BLaER1 (cell line): Measurements from ENCODE around the gene TRAF2.
A peak's percentile ranks its signal among the peaks of the same experiment; 100 is the strongest.

Experiments
- H3K27ac ChIP-seq: shearing (Covaris generic); formaldehyde crosslinking; 2 replicates; pipeline ENCODE4 v1.8.1; 2022
- H3K27me3 ChIP-seq: shearing (Covaris generic); formaldehyde crosslinking; 2 replicates; pipeline ENCODE4 v1.8.1; 2022
- H3K36me3 ChIP-seq: shearing (Covaris generic); formaldehyde crosslinking; 2 replicates; pipeline ENCODE4 v1.8.1; 2022
- H3K4me1 ChIP-seq: shearing (Covaris generic); formaldehyde crosslinking; 2 replicates; pipeline ENCODE4 v1.8.1; 2022
- H3K4me2 ChIP-seq: shearing (Covaris generic); formaldehyde crosslinking; 2 replicates; pipeline ENCODE4 v1.8.1; 2022
- H3K4me3 ChIP-seq: shearing (Covaris generic); formaldehyde crosslinking; 2 replicates; pipeline ENCODE4 v1.8.1; 2022
- H3K9ac ChIP-seq: shearing (Covaris generic); formaldehyde crosslinking; 2 replicates; pipeline ENCODE4 v1.8.1; 2022
- H3K9me3 ChIP-seq: shearing (Covaris generic); formaldehyde crosslinking; 2 replicates; pipeline ENCODE4 v1.8.1; 2022
- H4K20me1 ChIP-seq: shearing (Covaris generic); formaldehyde crosslinking; 2 replicates; pipeline ENCODE4 v1.8.1; 2022
- Cebpa-rat ChIP-seq: shearing (Covaris generic); IDR thresholded peaks from 2 replicates; pipeline ENCODE4 v1.8.1; 2022

TRAF2 gene

GRCh38 chr9:136854113-136854841 is 32.0 kb upstream of the TRAF2 start:
- Histone ChIP-seq H3K9ac (peak overlapping the region; percentile 38; the same call in 1 of the 2 replicates), H3K4me1 (peaks cover 76% of the 10 kb centered on the region), H3K27ac (0 out of 2 replicates have a peak overlapping the region, but pooled peaks have one; percentile 49), H3K27me3 (no peaks in the 10 kb centered on the region), H3K9me3 (no peaks in the 10 kb centered on the region), H3K4me3 (no peak overlapping the region), H4K20me1 (peaks cover 74% of the 10 kb centered on the region), H3K36me3 (peaks cover 40% of the 10 kb centered on the region), H3K4me2 (peak overlapping the region; percentile 95)
- no peak for TF ChIP-seq Cebpa-rat

GRCh38 chr9:136854842-136855460 is 31.4 kb upstream of the TRAF2 start:
- Histone ChIP-seq H3K4me1 (peaks cover 79% of the 10 kb centered on the region), H3K36me3 (peaks cover 40% of the 10 kb centered on the region), H4K20me1 (peaks cover 77% of the 10 kb centered on the region)

GRCh38 chr9:136855461-136856078 is 30.7 kb upstream of the TRAF2 start:
- H3K27me3 ChIP-seq, result no peaks in the 10 kb centered on the region
- H3K27ac ChIP-seq, result peak overlapping the region; percentile 53
- H3K36me3 ChIP-seq, result peaks cover 36% of the 10 kb centered on the region
- TF ChIP-seq Cebpa-rat, result no peak
- peaks cover 79% of the 10 kb centered on the region for H3K4me1 ChIP-seq
- H4K20me1 ChIP-seq, result peaks cover 77% of the 10 kb centered on the region
- peak overlapping the region; percentile 95 for H3K4me2 ChIP-seq
- H3K9me3 ChIP-seq, result no peaks in the 10 kb centered on the region
- no peak overlapping the region for H3K4me3 ChIP-seq
- no peak overlapping the region for H3K9ac ChIP-seq

More at GRCh38 chr9:136854842-136855460, 31.4 kb upstream of the TRAF2 start:
- Histone ChIP-seq H3K4me2 (peak overlapping the region; percentile 95), H3K27ac (0 out of 2 replicates have a peak overlapping the region, but pooled peaks have one; percentile 4), H3K4me3 (no peak overlapping the region), H3K9me3 (no peaks in the 10 kb centered on the region), H3K27me3 (no peaks in the 10 kb centered on the region), H3K9ac (peak overlapping the region; percentile 38; the same call in 1 of the 2 replicates)
- TF ChIP-seq Cebpa-rat, result no peak

- no peak overlapping the region for H3K9ac ChIP-seq
- H3K4me1 ChIP-seq, result peaks cover 82% of the 10 kb centered on the region
- no peak for TF ChIP-seq Cebpa-rat
- no peaks in the 10 kb centered on the region for H3K9me3 ChIP-seq
- H3K27ac ChIP-seq, result peak overlapping the region; percentile 53
- H3K27me3 ChIP-seq, result no peaks in the 10 kb centered on the region
- peaks cover 77% of the 10 kb centered on the region for H4K20me1 ChIP-seq
- H3K36me3 ChIP-seq, result peaks cover 36% of the 10 kb centered on the region
- H3K4me3 ChIP-seq, result no peak overlapping the region
- H3K4me2 ChIP-seq, result peak overlapping the region; percentile 95
Measured at GRCh38 chr9:136856079-136856476, 30.2 kb upstream of the TRAF2 start.

GRCh38 chr9:136856541-136857141 is 29.7 kb upstream of the TRAF2 start:
- no peak overlapping the region for H3K27ac ChIP-seq
- no peak overlapping the region for H3K4me3 ChIP-seq
- H3K36me3 ChIP-seq, result peaks cover 36% of the 10 kb centered on the region
- peaks cover 88% of the 10 kb centered on the region for H3K4me1 ChIP-seq
- no peaks in the 10 kb centered on the region for H3K9me3 ChIP-seq
- H4K20me1 ChIP-seq, result peaks cover 78% of the 10 kb centered on the region
- H3K9ac ChIP-seq, result no peak overlapping the region
- peak overlapping the region; percentile 95 for H3K4me2 ChIP-seq
- TF ChIP-seq Cebpa-rat, result no peak
- no peaks in the 10 kb centered on the region for H3K27me3 ChIP-seq

- Histone ChIP-seq H3K36me3 (peaks cover 36% of the 10 kb centered on the region), H3K27me3 (no peaks in the 10 kb centered on the region), H3K4me2 (peak overlapping the region; percentile 95), H3K4me3 (no peak overlapping the region), H3K9me3 (no peaks in the 10 kb centered on the region), H3K9ac (no peak overlapping the region), H3K4me1 (peaks cover 93% of the 10 kb centered on the region), H4K20me1 (peaks cover 84% of the 10 kb centered on the region), H3K27ac (no peak overlapping the region)
- TF ChIP-seq Cebpa-rat, result no peak
Measured at GRCh38 chr9:136857166-136857565, 29.1 kb upstream of the TRAF2 start.

- peaks cover 90% of the 10 kb centered on the region for H4K20me1 ChIP-seq
- H3K36me3 ChIP-seq, result peaks cover 42% of the 10 kb centered on the region
- peak overlapping the region; percentile 77 for H3K27ac ChIP-seq
- peak overlapping the region; percentile 95 for H3K4me2 ChIP-seq
- TF ChIP-seq Cebpa-rat, result no peak
- no peaks in the 10 kb centered on the region for H3K27me3 ChIP-seq
- no peaks in the 10 kb centered on the region for H3K9me3 ChIP-seq
- H3K4me3 ChIP-seq, result no peak overlapping the region
- H3K9ac ChIP-seq, result peak overlapping the region; percentile 72
- peaks cover 94% of the 10 kb centered on the region for H3K4me1 ChIP-seq
Measured at GRCh38 chr9:136857581-136858412, 28.5 kb upstream of the TRAF2 start.

- Histone ChIP-seq H3K4me1 (peaks cover 87% of the 10 kb centered on the region), H3K4me2 (peak overlapping the region; percentile 95), H3K9ac (peak overlapping the region; percentile 72), H3K27me3 (no peaks in the 10 kb centered on the region), H3K4me3 (no peak overlapping the region), H3K9me3 (no peaks in the 10 kb centered on the region), H3K36me3 (peaks cover 48% of the 10 kb centered on the region), H4K20me1 (peaks cover 97% of the 10 kb centered on the region), H3K27ac (peak overlapping the region; percentile 77)
- no peak for TF ChIP-seq Cebpa-rat
Measured at GRCh38 chr9:136858452-136858843, 27.9 kb upstream of the TRAF2 start.
